SJCRH30 (cell line): ENCODE results near the gene GTF3C1. TPM values are rescaled to one million over a fixed set of nuclear protein-coding genes. Genes with fewer than 3 reads are reported as not detected.

Experiments
- DNase-seq, 2 experiments: peaks; one replicate each; pipeline ENCODE4 v3.0.0-alpha.2; 2015 to 2020
- H3K27ac ChIP-seq: fragments of 250-450 bp; sonication (Bioruptor Pico); 2 replicates; pipeline ENCODE4 v1.5.1; 2020; ENCODE audit warnings: mild to moderate bottlenecking, moderate library complexity
- H3K27me3 ChIP-seq: fragments of 250-450 bp; sonication (Bioruptor Pico); 2 replicates; pipeline ENCODE4 v1.5.1; 2020; ENCODE audit warnings: mild to moderate bottlenecking, moderate library complexity
- H3K36me3 ChIP-seq: fragments of 250-450 bp; sonication (Bioruptor Pico); 2 replicates; pipeline ENCODE4 v1.5.1; 2020; ENCODE audit warnings: mild to moderate bottlenecking, moderate library complexity
- H3K4me1 ChIP-seq: fragments of 250-450 bp; sonication (Bioruptor Pico); 2 replicates; pipeline ENCODE4 v1.5.1; 2020; ENCODE audit warnings: mild to moderate bottlenecking, moderate library complexity
- H3K4me3 ChIP-seq: fragments of 250-450 bp; sonication (Bioruptor Pico); 2 replicates; pipeline ENCODE4 v1.5.1; 2020; ENCODE audit warnings: mild to moderate bottlenecking, moderate library complexity
- H3K9me3 ChIP-seq: fragments of 250-450 bp; sonication (Bioruptor Pico); replicated peaks from 2 replicates; pipeline ENCODE4 v1.5.1; 2020; ENCODE audit warnings: mild to moderate bottlenecking, moderate library complexity
- total RNA-seq: library from RNA; depleted of rRNA; stranded (reverse); fragments of >200 nt; shearing (Covaris generic); gene quantifications from 2 replicates; pipeline ENCODE4 v1.2.3, GENCODE V29; 2014; rRNA removed

The GTF3C1 gene
- 113 and 124 TPM in 2 replicates for total RNA-seq

- Histone ChIP-seq H3K27ac (peak within 1 kb of the TSS; percentile 37), H3K4me1 (peaks cover 15% of the 10 kb centered on the region), H3K9me3 (no peaks in the 10 kb centered on the region), H3K27me3 (no peaks in the 10 kb centered on the region), H3K36me3 (peaks cover 16% of the 10 kb centered on the region), H3K4me3 (peak within 1 kb of the TSS; percentile 82)
- DNase-seq, result peak; percentile 99
Observed at GRCh38 chr16:27549746-27550581, at the start of gene GTF3C1, which contains the start of gene KATNIP. Gene GTF3C1 (minus strand): TSS chr16:27549913. CDS start chr16:27549890, 23 bp downstream. Gene KATNIP (plus strand): TSS chr16:27550144. CDS start chr16:27550171, 27 bp downstream.

GRCh38 chr16:27598931-27599565, 49.3 kb upstream of the GTF3C1 start:
- H3K27ac ChIP-seq, result 0 out of 2 replicates have a peak overlapping the region, but pooled peaks have one; percentile 12
- peak; percentile 60 to 82 for DNase-seq
- no peaks in the 10 kb centered on the region for H3K36me3 ChIP-seq

GRCh38 chr16:27598220-27598619, 48.5 kb upstream of the GTF3C1 start:
- Histone ChIP-seq H3K4me1 (peaks cover 38% of the 10 kb centered on the region), H3K9me3 (no peaks in the 10 kb centered on the region), H3K36me3 (no peaks in the 10 kb centered on the region), H3K27ac (no peak overlapping the region), H3K4me3 (no peak overlapping the region), H3K27me3 (no peaks in the 10 kb centered on the region)
- no peak for DNase-seq

More at GRCh38 chr16:27598931-27599565, 49.3 kb upstream of the GTF3C1 start:
- Histone ChIP-seq H3K4me1 (peaks cover 38% of the 10 kb centered on the region), H3K4me3 (no peak overlapping the region), H3K27me3 (no peaks in the 10 kb centered on the region), H3K9me3 (no peaks in the 10 kb centered on the region)

GRCh38 chr16:27597361-27597760, 47.6 kb upstream of the GTF3C1 start:
- no peaks in the 10 kb centered on the region for H3K36me3 ChIP-seq
- no peak overlapping the region for H3K4me3 ChIP-seq
- H3K9me3 ChIP-seq, result no peaks in the 10 kb centered on the region
- no peak overlapping the region for H3K27ac ChIP-seq
- no peaks in the 10 kb centered on the region for H3K27me3 ChIP-seq
- no peak for DNase-seq
- peaks cover 38% of the 10 kb centered on the region for H3K4me1 ChIP-seq

- H3K27ac ChIP-seq, result peak overlapping the region; percentile 94
- no peaks in the 10 kb centered on the region for H3K27me3 ChIP-seq
- no peak for DNase-seq
- peaks cover 38% of the 10 kb centered on the region for H3K4me1 ChIP-seq
- no peaks in the 10 kb centered on the region for H3K36me3 ChIP-seq
- H3K9me3 ChIP-seq, result no peaks in the 10 kb centered on the region
- no peak overlapping the region for H3K4me3 ChIP-seq
Observed at GRCh38 chr16:27596411-27596810, 46.7 kb upstream of the GTF3C1 start.

- Histone ChIP-seq H3K27ac (peak overlapping the region; percentile 94), H3K36me3 (no peaks in the 10 kb centered on the region), H3K4me3 (peak overlapping the region; percentile 9; the same call in 1 of the 2 replicates), H3K9me3 (no peaks in the 10 kb centered on the region), H3K27me3 (no peaks in the 10 kb centered on the region), H3K4me1 (peaks cover 38% of the 10 kb centered on the region)
- peak; percentile 91 to 94 for DNase-seq
Observed at GRCh38 chr16:27595993-27596392, 46.3 kb upstream of the GTF3C1 start.

- Histone ChIP-seq H3K4me3 (peak overlapping the region; percentile 9; the same call in 1 of the 2 replicates), H3K4me1 (peaks cover 38% of the 10 kb centered on the region), H3K27ac (peak overlapping the region; percentile 94), H3K27me3 (no peaks in the 10 kb centered on the region), H3K9me3 (no peaks in the 10 kb centered on the region), H3K36me3 (no peaks in the 10 kb centered on the region)
- DNase-seq, result no peak
Observed at GRCh38 chr16:27595475-27595874, 45.8 kb upstream of the GTF3C1 start.

GRCh38 chr16:27591837-27592236, 42.1 kb upstream of the GTF3C1 start:
- Histone ChIP-seq H3K27ac (no peak overlapping the region), H3K9me3 (0 out of 2 replicates have a peak, but pooled peaks cover 7% of the 10 kb centered on the region), H3K4me3 (no peak overlapping the region), H3K4me1 (peaks cover 15% of the 10 kb centered on the region), H3K27me3 (no peaks in the 10 kb centered on the region), H3K36me3 (no peaks in the 10 kb centered on the region)
- no peak for DNase-seq

GRCh38 chr16:27588057-27588456, 38.3 kb upstream of the GTF3C1 start:
- Histone ChIP-seq H3K9me3 (0 out of 2 replicates have a peak, but pooled peaks cover 7% of the 10 kb centered on the region), H3K27me3 (no peaks in the 10 kb centered on the region), H3K4me3 (no peak overlapping the region), H3K27ac (no peak overlapping the region), H3K4me1 (no peaks in the 10 kb centered on the region), H3K36me3 (no peaks in the 10 kb centered on the region)
- DNase-seq, result no peak

- no peak for DNase-seq
- Histone ChIP-seq H3K36me3 (no peaks in the 10 kb centered on the region), H3K9me3 (0 out of 2 replicates have a peak, but pooled peaks cover 7% of the 10 kb centered on the region), H3K27ac (no peak overlapping the region), H3K27me3 (no peaks in the 10 kb centered on the region), H3K4me1 (no peaks in the 10 kb centered on the region), H3K4me3 (no peak overlapping the region)
Observed at GRCh38 chr16:27586711-27587110, 37.0 kb upstream of the GTF3C1 start.

- Histone ChIP-seq H3K4me1 (no peaks in the 10 kb centered on the region), H3K9me3 (0 out of 2 replicates have a peak, but pooled peaks cover 7% of the 10 kb centered on the region), H3K27me3 (no peaks in the 10 kb centered on the region), H3K27ac (no peak overlapping the region), H3K36me3 (no peaks in the 10 kb centered on the region), H3K4me3 (no peak overlapping the region)
- no peak for DNase-seq
Observed at GRCh38 chr16:27585200-27585599, 35.5 kb upstream of the GTF3C1 start.

- Histone ChIP-seq H3K4me1 (peaks cover 11% of the 10 kb centered on the region), H3K27ac (no peak overlapping the region), H3K9me3 (no peaks in the 10 kb centered on the region), H3K36me3 (no peaks in the 10 kb centered on the region), H3K4me3 (no peak overlapping the region), H3K27me3 (no peaks in the 10 kb centered on the region)
- DNase-seq, result no peak
Observed at GRCh38 chr16:27583634-27584033, 33.9 kb upstream of the GTF3C1 start.

- H3K27ac ChIP-seq, result no peak overlapping the region
Observed at GRCh38 chr16:27582883-27583282, 33.2 kb upstream of the GTF3C1 start.

GRCh38 chr16:27579087-27579980, 29.6 kb upstream of the GTF3C1 start:
- DNase-seq, result no peak
- H3K36me3 ChIP-seq, result no peaks in the 10 kb centered on the region
- no peak overlapping the region for H3K4me3 ChIP-seq
- H3K9me3 ChIP-seq, result no peaks in the 10 kb centered on the region
- H3K27me3 ChIP-seq, result no peaks in the 10 kb centered on the region
- H3K27ac ChIP-seq, result peak overlapping the region; percentile 64
- H3K4me1 ChIP-seq, result peaks cover 26% of the 10 kb centered on the region

More at GRCh38 chr16:27582883-27583282, 33.2 kb upstream of the GTF3C1 start:
- Histone ChIP-seq H3K36me3 (no peaks in the 10 kb centered on the region), H3K9me3 (no peaks in the 10 kb centered on the region), H3K27me3 (no peaks in the 10 kb centered on the region), H3K4me3 (no peak overlapping the region), H3K4me1 (peaks cover 17% of the 10 kb centered on the region)
- DNase-seq, result no peak
